ENCODE results near the gene CKAP2.
"Not testable (repeated sequence)": the region's sequence is repeated elsewhere in the genome, so short reads cannot be mapped to it uniquely, and the experiment has no call there.

The CKAP2 gene

GRCh38 chr13:52505843-52506242 is 50.6 kb downstream of the CKAP2 start:
- H2BK120ac ChIP-seq (ENCODE audit: low read depth, low read length); H2BK15ac ChIP-seq (ENCODE audit: low read depth, poor library complexity, severe bottlenecking); H3K27ac ChIP-seq (ENCODE audit: low read length, poor library complexity, severe bottlenecking); H3K4me3 ChIP-seq (ENCODE audit: insufficient read depth in 1 of 2, low read depth in 1 of 2, low read length in 2 of 2); H4K91ac ChIP-seq (ENCODE audit: low read length); H3K27me3 ChIP-seq (ENCODE audit: control insufficient read depth in 1 of 2, insufficient read depth in 1 of 2, low read length in 2 of 2); H4K8ac ChIP-seq (ENCODE audit: low read length); H2BK5ac ChIP-seq (ENCODE audit: low read depth, low read length, poor library complexity, severe bottlenecking); H2AK5ac ChIP-seq (ENCODE audit: low read length, severe bottlenecking); H3K14ac ChIP-seq (ENCODE audit: low read length in 2 of 2); H3K18ac ChIP-seq (ENCODE audit: low read depth in 1 of 2, low read length in 2 of 2); H3K9me3 ChIP-seq (ENCODE audit: control insufficient read depth, low read length); H3K79me1 ChIP-seq (replicated peaks; ENCODE audit: low read length, poor library complexity, severe bottlenecking); H2BK12ac ChIP-seq (ENCODE audit: low read length in 2 of 2); DNase-seq; H3K4me2 ChIP-seq (ENCODE audit: low read length, poor library complexity, severe bottlenecking); H3K36me3 ChIP-seq (ENCODE audit: control insufficient read depth in 1 of 2, insufficient read depth in 2 of 2, low read depth in 1 of 2, low read length in 2 of 2); H2AFZ ChIP-seq (ENCODE audit: low read depth, low read length); H3K9ac ChIP-seq (ENCODE audit: low read length); H3K23ac ChIP-seq (ENCODE audit: low read length in 2 of 2); H3K4me1 ChIP-seq (ENCODE audit: control insufficient read depth, insufficient read depth, low read depth, low read length); H3K4ac ChIP-seq (ENCODE audit: low read depth in 1 of 2, low read length in 2 of 2): not testable (repeated sequence)
- no CpG with 5 or more reads among the region's 1 CpG for WGBS

GRCh38 chr13:52509532-52509931 is 54.3 kb downstream of the CKAP2 start:
- H3K27me3 ChIP-seq (ENCODE audit: control insufficient read depth in 1 of 2, insufficient read depth in 1 of 2, low read length in 2 of 2); H2BK5ac ChIP-seq (ENCODE audit: low read depth, low read length, poor library complexity, severe bottlenecking); H2BK15ac ChIP-seq (ENCODE audit: low read depth, poor library complexity, severe bottlenecking); H3K4me3 ChIP-seq (ENCODE audit: insufficient read depth in 1 of 2, low read depth in 1 of 2, low read length in 2 of 2); H2BK12ac ChIP-seq (ENCODE audit: low read length in 2 of 2); H3K36me3 ChIP-seq (ENCODE audit: control insufficient read depth in 1 of 2, insufficient read depth in 2 of 2, low read depth in 1 of 2, low read length in 2 of 2); H3K18ac ChIP-seq (ENCODE audit: low read depth in 1 of 2, low read length in 2 of 2); H3K4ac ChIP-seq (ENCODE audit: low read depth in 1 of 2, low read length in 2 of 2); H3K79me1 ChIP-seq (replicated peaks; ENCODE audit: low read length, poor library complexity, severe bottlenecking); DNase-seq; H3K23ac ChIP-seq (ENCODE audit: low read length in 2 of 2); H3K4me2 ChIP-seq (ENCODE audit: low read length, poor library complexity, severe bottlenecking); H2AFZ ChIP-seq (ENCODE audit: low read depth, low read length); H4K8ac ChIP-seq (ENCODE audit: low read length); H3K14ac ChIP-seq (ENCODE audit: low read length in 2 of 2); H3K9ac ChIP-seq (ENCODE audit: low read length); H3K4me1 ChIP-seq (ENCODE audit: control insufficient read depth, insufficient read depth, low read depth, low read length); H3K9me3 ChIP-seq (ENCODE audit: control insufficient read depth, low read length); H3K27ac ChIP-seq (ENCODE audit: low read length, poor library complexity, severe bottlenecking); H2BK120ac ChIP-seq (ENCODE audit: low read depth, low read length); H2AK5ac ChIP-seq (ENCODE audit: low read length, severe bottlenecking); H4K91ac ChIP-seq (ENCODE audit: low read length): not testable (repeated sequence)
- no CpG with 5 or more reads among the region's 6 CpGs for WGBS

GRCh38 chr13:52510221-52510797 is 55.0 kb downstream of the CKAP2 start:
- H3K14ac ChIP-seq (ENCODE audit: low read length in 2 of 2); H3K9ac ChIP-seq (ENCODE audit: low read length); H3K27ac ChIP-seq (ENCODE audit: low read length, poor library complexity, severe bottlenecking); H3K4ac ChIP-seq (ENCODE audit: low read depth in 1 of 2, low read length in 2 of 2); H2AK5ac ChIP-seq (ENCODE audit: low read length, severe bottlenecking); H2BK15ac ChIP-seq (ENCODE audit: low read depth, poor library complexity, severe bottlenecking); DNase-seq; H3K27me3 ChIP-seq (ENCODE audit: control insufficient read depth in 1 of 2, insufficient read depth in 1 of 2, low read length in 2 of 2); H3K9me3 ChIP-seq (ENCODE audit: control insufficient read depth, low read length); H2BK120ac ChIP-seq (ENCODE audit: low read depth, low read length); H3K36me3 ChIP-seq (ENCODE audit: control insufficient read depth in 1 of 2, insufficient read depth in 2 of 2, low read depth in 1 of 2, low read length in 2 of 2); H2BK12ac ChIP-seq (ENCODE audit: low read length in 2 of 2); H4K91ac ChIP-seq (ENCODE audit: low read length); H2AFZ ChIP-seq (ENCODE audit: low read depth, low read length); H3K4me2 ChIP-seq (ENCODE audit: low read length, poor library complexity, severe bottlenecking); H3K79me1 ChIP-seq (replicated peaks; ENCODE audit: low read length, poor library complexity, severe bottlenecking); H3K23ac ChIP-seq (ENCODE audit: low read length in 2 of 2); H3K4me1 ChIP-seq (ENCODE audit: control insufficient read depth, insufficient read depth, low read depth, low read length); H4K8ac ChIP-seq (ENCODE audit: low read length); H3K18ac ChIP-seq (ENCODE audit: low read depth in 1 of 2, low read length in 2 of 2); H3K4me3 ChIP-seq (ENCODE audit: insufficient read depth in 1 of 2, low read depth in 1 of 2, low read length in 2 of 2); H2BK5ac ChIP-seq (ENCODE audit: low read depth, low read length, poor library complexity, severe bottlenecking): not testable (repeated sequence)
- 100% methylated on average over 1 of the region's 3 CpGs for WGBS

- not testable (repeated sequence) for H4K91ac ChIP-seq (ENCODE audit: low read length); H4K8ac ChIP-seq (ENCODE audit: low read length); H2BK12ac ChIP-seq (ENCODE audit: low read length in 2 of 2); DNase-seq; H3K23ac ChIP-seq (ENCODE audit: low read length in 2 of 2); H3K27ac ChIP-seq (ENCODE audit: low read length, poor library complexity, severe bottlenecking); H3K9ac ChIP-seq (ENCODE audit: low read length); H3K14ac ChIP-seq (ENCODE audit: low read length in 2 of 2); H3K4me3 ChIP-seq (ENCODE audit: insufficient read depth in 1 of 2, low read depth in 1 of 2, low read length in 2 of 2); H2BK120ac ChIP-seq (ENCODE audit: low read depth, low read length); H3K18ac ChIP-seq (ENCODE audit: low read depth in 1 of 2, low read length in 2 of 2); H2BK15ac ChIP-seq (ENCODE audit: low read depth, poor library complexity, severe bottlenecking); H3K9me3 ChIP-seq (ENCODE audit: control insufficient read depth, low read length); H2AFZ ChIP-seq (ENCODE audit: low read depth, low read length); H3K4ac ChIP-seq (ENCODE audit: low read depth in 1 of 2, low read length in 2 of 2); H3K4me1 ChIP-seq (ENCODE audit: control insufficient read depth, insufficient read depth, low read depth, low read length); H2AK5ac ChIP-seq (ENCODE audit: low read length, severe bottlenecking); H3K79me1 ChIP-seq (replicated peaks; ENCODE audit: low read length, poor library complexity, severe bottlenecking); H3K4me2 ChIP-seq (ENCODE audit: low read length, poor library complexity, severe bottlenecking); H3K36me3 ChIP-seq (ENCODE audit: control insufficient read depth in 1 of 2, insufficient read depth in 2 of 2, low read depth in 1 of 2, low read length in 2 of 2); H2BK5ac ChIP-seq (ENCODE audit: low read depth, low read length, poor library complexity, severe bottlenecking); H3K27me3 ChIP-seq (ENCODE audit: control insufficient read depth in 1 of 2, insufficient read depth in 1 of 2, low read length in 2 of 2)
- no CpG with 5 or more reads among the region's 4 CpGs for WGBS
Measured at GRCh38 chr13:52511598-52511997, 56.3 kb downstream of the CKAP2 start.
